ENCODE data around the gene KCNMB2.

DNA sequence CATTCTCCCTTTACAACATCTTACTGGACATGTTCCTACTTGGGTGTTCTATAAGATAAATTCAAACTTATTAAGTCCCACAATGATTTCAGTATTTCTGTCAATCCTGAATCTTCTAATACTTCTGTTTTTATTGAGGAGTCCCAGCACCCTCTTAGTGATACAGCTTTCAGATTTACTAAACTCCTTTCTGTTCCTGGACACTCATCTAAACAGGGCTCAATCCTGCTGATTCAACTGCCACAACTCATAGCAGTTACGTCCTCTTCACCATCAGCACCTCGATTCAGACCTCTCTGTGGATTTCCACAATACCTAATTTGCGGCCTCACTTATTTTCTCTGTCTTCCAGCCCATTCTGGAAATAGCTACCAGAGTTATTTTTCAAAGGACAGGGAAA is 101.6 kb downstream of the KCNMB2 start:
- TF ChIP-seq, protein P1, sequence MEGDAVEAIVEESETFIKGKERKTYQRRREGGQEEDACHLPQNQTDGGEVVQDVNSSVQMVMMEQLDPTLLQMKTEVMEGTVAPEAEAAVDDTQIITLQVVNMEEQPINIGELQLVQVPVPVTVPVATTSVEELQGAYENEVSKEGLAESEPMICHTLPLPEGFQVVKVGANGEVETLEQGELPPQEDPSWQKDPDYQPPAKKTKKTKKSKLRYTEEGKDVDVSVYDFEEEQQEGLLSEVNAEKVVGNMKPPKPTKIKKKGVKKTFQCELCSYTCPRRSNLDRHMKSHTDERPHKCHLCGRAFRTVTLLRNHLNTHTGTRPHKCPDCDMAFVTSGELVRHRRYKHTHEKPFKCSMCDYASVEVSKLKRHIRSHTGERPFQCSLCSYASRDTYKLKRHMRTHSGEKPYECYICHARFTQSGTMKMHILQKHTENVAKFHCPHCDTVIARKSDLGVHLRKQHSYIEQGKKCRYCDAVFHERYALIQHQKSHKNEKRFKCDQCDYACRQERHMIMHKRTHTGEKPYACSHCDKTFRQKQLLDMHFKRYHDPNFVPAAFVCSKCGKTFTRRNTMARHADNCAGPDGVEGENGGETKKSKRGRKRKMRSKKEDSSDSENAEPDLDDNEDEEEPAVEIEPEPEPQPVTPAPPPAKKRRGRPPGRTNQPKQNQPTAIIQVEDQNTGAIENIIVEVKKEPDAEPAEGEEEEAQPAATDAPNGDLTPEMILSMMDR (IDR thresholded peaks at IDR 0.05), result no peak
- TF ChIP-seq POLR2A (IDR thresholded peaks at IDR 0.05), result no peak
